Right cardiac atrium (tissue), 5 donors: ENCODE results near the gene TTC39C. TPM values are rescaled to one million over a fixed set of nuclear protein-coding genes. Genes with fewer than 3 reads are reported as not detected.
"Not testable (repeated sequence)": the region's sequence is repeated elsewhere in the genome, so short reads cannot be mapped to it uniquely, and the experiment has no call there.

Experiments
- ATAC-seq, 2 donors: fragments of 200-7000 bp; cut with Tn5 transposase; one replicate each; pipeline versions ENCODE4 v1.8.0 to v1.9.1; 2020; ENCODE audit warnings: moderate library complexity in 2 of 2, mild to moderate bottlenecking in 1 of 2
- DNase-seq, 3 donors: peaks; one replicate each; pipeline ENCODE4 v3.0.0-alpha.2; 2020
- H3K27ac ChIP-seq: one replicate; pipeline ENCODE4 v1.5.1; 2013; ENCODE audit warnings: mild to moderate bottlenecking, low read length, control low read depth, moderate library complexity
- H3K27me3 ChIP-seq: one replicate; pipeline ENCODE4 v1.6.1; 2013; ENCODE audit not compliant: control insufficient read depth, insufficient read depth
- H3K4me1 ChIP-seq: one replicate; pipeline ENCODE4 v1.6.1; 2013; ENCODE audit warnings: low read length; ENCODE audit not compliant: control insufficient read depth, insufficient read depth
- H3K4me3 ChIP-seq: one replicate; pipeline ENCODE4 v1.5.1; 2013; ENCODE audit warnings: low read length, control low read depth
- H3K9me3 ChIP-seq: one replicate; pipeline ENCODE4 v1.6.1; 2013; ENCODE audit warnings: low read length; ENCODE audit not compliant: control insufficient read depth
- WGBS: extraction: QIAGEN DNeasy Blood & Tissue Kit; methylation state at CpG from one replicate; pipeline ENCODE4 v1.1.7; 2013; 5-methylcytosine and 5-hydroxymethylcytosine counted together
- intact Hi-C, 4 donors: fragments of 100-400 bp; cut with DNase I; formaldehyde crosslinking; loops; one replicate each; pipeline versions ENCODE4 v1.11.0 to v1.14.0; 2022 to 2023
- polyA plus RNA-seq: library from polyadenylated mRNA; stranded (reverse); fragments of 200-250 nt; gene quantifications from one replicate; pipeline ENCODE4 v1.2.3, GENCODE V29; 2013
- total RNA-seq, 4 donors: library from RNA; stranded (reverse); fragmentation: NEBNext Ultra II Directional; extraction: Animal tissue kit (Norgen Biotek cat#: 25700); gene quantifications; one replicate each; pipeline ENCODE4 v1.2.1, GENCODE V29; 2021
- donor health status: healthy with polysubstance abuse.
- donor health status: DM: no; HTN: yes; CAD: no.
- donor health status: DM: no; HTN: no; CAD: no.
- donor health status: DM: no; HTN: yes; CAD: no; lungs with severe emphysema.
- donor health status: DM: yes; HTN: yes; CAD: no.

The TTC39C gene
- total and polyA plus RNA-seq, 5 donors = 2.8 to 11.0 (median 5.4) TPM

DNA sequence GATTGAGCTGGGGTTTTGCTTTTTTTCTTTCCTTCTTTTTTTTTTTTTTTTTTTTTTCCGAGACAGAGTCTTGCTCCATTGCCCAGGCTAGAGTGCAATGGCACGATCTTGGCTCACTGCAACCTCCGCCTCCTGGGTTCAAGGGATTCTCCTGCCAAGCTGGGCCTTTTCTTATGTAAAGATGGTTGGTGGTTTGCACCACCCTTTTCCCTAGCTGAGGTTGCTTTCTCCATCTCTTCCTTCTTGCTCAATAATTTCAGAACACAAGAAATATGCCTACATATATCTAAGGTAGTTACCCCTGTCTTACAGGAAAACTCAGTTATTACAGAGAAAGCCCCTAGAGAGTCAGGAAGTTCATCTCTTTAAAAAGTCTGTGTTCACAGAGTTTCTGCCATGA lies 7.0 kb downstream of the TTC39C start:
- DNase-seq = no peak
- no peaks in the 10 kb centered on the region for H3K4me1 ChIP-seq
- H3K9me3 ChIP-seq = no peaks in the 10 kb centered on the region
- no peak overlapping the region for H3K4me3 ChIP-seq
- no peak for ATAC-seq
- no peak overlapping the region for H3K27ac ChIP-seq
- intact Hi-C loops = loop anchor here in 1 of 4 donors (10.0 kb wide), 1 partner anchor 93 kb away; no protein-coding TSS in a partner anchor
- H3K27me3 ChIP-seq = no peaks in the 10 kb centered on the region
- WGBS = 82% methylated on average over 3 of the region's 3 CpGs

DNA sequence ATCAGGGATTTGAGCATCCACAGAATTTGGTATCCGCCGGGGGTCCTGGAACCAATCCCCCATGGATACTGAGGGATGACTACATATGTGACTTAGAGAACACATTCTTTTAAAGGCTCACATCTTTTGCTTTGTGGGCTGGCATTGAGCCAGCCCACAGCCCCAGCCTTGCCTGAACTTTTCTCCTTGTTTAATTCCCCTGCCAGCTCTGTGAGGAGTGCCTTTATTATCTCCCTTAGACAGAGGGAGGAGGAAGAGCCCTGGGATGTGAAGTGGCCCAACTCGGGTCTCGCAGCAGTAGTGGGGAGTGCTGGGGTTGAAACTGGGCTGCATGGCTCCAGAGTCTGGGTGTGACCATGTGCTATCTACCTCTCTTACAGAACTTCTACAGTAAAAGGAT lies 7.6 kb downstream of the TTC39C start:
- peak in 1 of 2 donors; percentile 27 for ATAC-seq
- 68% methylated on average over 4 of the region's 4 CpGs for WGBS

DNA sequence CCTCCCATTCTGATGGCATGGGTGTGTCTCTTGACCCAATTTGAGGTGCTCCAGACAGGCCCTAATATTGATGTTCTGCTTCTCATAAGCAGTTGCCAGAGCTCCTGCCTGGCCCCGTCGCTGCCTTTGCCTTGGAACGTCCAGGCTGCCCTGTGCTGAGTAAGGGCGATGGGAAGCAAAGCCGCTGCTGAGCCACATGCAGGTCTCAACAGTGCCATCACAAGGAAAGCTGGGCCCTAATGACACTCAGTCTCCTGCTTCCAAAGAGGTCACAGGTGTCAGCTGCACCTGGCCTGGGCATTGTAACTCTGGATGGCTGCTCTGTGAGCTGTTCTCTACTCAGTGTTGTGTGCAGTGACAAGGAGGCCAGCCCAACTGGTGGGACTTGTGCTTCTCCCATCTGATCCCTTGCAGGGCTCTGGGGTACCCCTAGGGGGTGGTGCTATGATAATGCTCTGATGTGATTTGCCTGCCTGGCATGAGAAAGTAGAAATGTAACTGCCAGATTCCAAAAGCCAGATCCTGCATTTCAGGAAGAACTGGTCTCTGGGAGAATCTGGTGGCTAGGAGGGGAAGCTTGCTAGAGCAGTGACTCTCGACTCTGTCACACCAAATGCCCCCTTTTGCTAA lies 8.7 kb downstream of the TTC39C start:
- Histone ChIP-seq H3K4me3 (no peak overlapping the region), H3K27ac (no peak overlapping the region), H3K9me3 (no peaks in the 10 kb centered on the region), H3K27me3 (no peaks in the 10 kb centered on the region), H3K4me1 (no peaks in the 10 kb centered on the region)
- WGBS = 95% methylated on average over 6 of the region's 6 CpGs
- DNase-seq = no peak
- intact Hi-C loops = loop anchor here in 1 of 4 donors (10.0 kb wide), 1 partner anchor 92 kb away; no protein-coding TSS in a partner anchor
- no peak for ATAC-seq

More for the DNA sequence above, 7.6 kb downstream of the TTC39C start:
- DNase-seq = no peak
- no peaks in the 10 kb centered on the region for H3K27me3 ChIP-seq
- H3K9me3 ChIP-seq = no peaks in the 10 kb centered on the region
- no peak overlapping the region for H3K27ac ChIP-seq
- no peak overlapping the region for H3K4me3 ChIP-seq
- intact Hi-C loops = loop anchor here in 1 of 4 donors (10.0 kb wide), 1 partner anchor 93 kb away; no protein-coding TSS in a partner anchor
- no peaks in the 10 kb centered on the region for H3K4me1 ChIP-seq

DNA sequence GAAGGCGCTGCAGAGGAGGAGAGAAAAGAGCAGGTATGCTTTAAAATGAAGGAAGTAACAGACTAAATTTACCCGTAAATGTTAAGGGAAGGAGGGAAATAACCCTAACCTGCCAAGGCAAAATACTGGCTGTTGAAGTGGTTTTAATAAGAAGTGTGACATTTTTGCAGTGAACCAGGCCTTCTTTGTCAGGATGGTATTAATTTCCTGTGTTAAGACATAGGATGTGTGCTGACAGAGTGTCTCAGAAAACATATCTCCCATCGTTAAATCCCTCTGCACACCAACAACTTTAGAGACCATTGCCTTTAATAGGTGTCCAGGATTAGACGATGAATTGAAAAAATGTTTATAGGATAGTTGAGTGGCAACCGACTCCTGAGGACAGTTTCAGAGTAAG lies 9.9 kb downstream of the TTC39C start:
- intact Hi-C loops = loop anchor here in 1 of 4 donors (10.0 kb wide), 1 partner anchor 90 kb away; no protein-coding TSS in a partner anchor
- H3K4me1 ChIP-seq = no peaks in the 10 kb centered on the region
- ATAC-seq (no peak), DNase-seq (no peak)
- no peaks in the 10 kb centered on the region for H3K9me3 ChIP-seq
- no peak overlapping the region for H3K4me3 ChIP-seq
- H3K27ac ChIP-seq = no peak overlapping the region
- no peaks in the 10 kb centered on the region for H3K27me3 ChIP-seq
- WGBS = 86% methylated on average over 5 of the region's 5 CpGs

DNA sequence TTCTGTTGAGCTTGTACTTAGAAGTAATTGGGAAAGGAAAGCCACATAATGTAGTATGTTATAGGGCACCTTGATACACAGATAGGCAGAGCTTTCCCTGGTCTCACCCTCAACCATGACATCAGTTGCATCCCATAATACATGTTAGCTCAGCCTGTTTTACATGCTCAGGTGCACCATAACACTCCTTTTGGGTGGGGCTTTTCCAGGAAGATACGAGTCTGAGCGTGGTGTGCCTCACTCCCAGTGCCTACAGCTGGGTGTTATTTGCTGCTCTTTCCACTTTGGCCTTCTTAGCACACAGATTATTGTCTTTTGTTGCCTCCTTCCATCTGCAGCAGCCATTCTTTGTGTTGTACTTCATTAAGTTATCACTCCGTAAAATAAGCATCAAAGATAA lies 11.9 kb downstream of the TTC39C start:
- 94% methylated on average over 3 of the region's 3 CpGs for WGBS
- H3K27me3 ChIP-seq = no peaks in the 10 kb centered on the region
- DNase-seq = no peak
- no peak overlapping the region for H3K27ac ChIP-seq
- no peak overlapping the region for H3K4me3 ChIP-seq
- no peaks in the 10 kb centered on the region for H3K4me1 ChIP-seq
- H3K9me3 ChIP-seq = no peaks in the 10 kb centered on the region
- ATAC-seq = no peak
- intact Hi-C loops = loop anchor here in 1 of 4 donors (10.0 kb wide), 1 partner anchor 88 kb away; no protein-coding TSS in a partner anchor

DNA sequence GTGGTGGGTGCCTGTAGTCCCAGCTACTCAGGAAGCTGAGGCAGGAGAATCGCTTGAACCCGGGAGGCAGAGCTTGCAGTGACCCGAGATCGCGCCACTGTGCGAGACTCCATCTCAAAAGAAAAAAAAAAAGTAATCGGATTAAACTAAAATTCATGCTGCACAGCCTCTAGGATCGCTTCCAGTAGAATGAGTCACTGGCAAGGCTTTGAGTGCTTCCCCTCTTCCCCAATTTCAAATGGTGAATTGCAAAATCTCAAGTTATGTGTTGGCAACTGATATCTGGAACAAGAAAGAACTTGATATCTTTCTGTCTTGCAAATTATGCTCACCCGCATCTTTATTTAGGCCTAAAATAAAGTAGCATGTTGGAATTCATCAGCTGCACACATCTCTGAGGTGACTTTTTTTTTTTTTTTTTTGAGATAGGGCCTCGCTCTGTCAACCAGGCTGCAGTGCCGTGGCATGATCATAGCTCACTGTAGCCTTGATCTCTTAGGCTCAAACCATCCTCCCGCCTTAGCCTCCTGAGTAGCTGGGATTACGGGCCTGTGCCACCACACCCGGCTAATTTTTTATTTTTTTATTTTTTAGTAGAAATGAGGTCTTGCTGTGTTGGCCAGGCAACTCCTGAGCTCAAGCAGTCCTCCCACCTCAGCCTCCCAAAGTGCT lies 12.7 kb downstream of the TTC39C start:
- Histone ChIP-seq H3K4me3 (no peak overlapping the region), H3K9me3 (no peaks in the 10 kb centered on the region), H3K27ac (peak overlapping the region; percentile 36), H3K27me3 (no peaks in the 10 kb centered on the region), H3K4me1 (no peaks in the 10 kb centered on the region)
- intact Hi-C loops = loop anchor here in 1 of 4 donors (10.0 kb wide), 1 partner anchor 88 kb away; no protein-coding TSS in a partner anchor
- 61% methylated on average over 14 of the region's 14 CpGs for WGBS
- peak; percentile 75 to 81 for ATAC-seq
- peak; percentile 74 to 83 (median 76) for DNase-seq

DNA sequence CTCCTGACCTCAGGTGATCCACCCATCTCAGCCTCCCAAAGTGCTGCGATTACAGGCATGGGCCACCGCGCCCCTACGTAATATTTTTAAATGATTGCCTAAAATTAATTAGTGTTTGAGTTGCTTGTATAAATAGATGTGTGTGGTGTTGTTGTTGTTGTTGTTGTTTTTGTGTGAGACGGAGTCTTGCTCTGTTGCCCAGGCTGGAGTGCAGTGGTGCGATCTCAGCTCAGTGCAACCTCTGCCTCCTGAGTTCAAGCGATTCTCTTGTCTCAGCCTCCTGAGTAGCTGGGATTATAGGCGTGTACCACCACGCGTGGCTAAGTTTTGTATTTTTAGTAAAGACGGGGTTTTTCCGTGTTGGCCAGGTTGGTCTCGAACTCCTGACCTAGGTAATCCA lies 14.4 kb downstream of the TTC39C start:
- H3K4me1 ChIP-seq, DNase-seq, ATAC-seq, H3K4me3 ChIP-seq, H3K27ac ChIP-seq, H3K9me3 ChIP-seq, H3K27me3 ChIP-seq: not testable (repeated sequence)
- WGBS = 97% methylated on average over 13 of the region's 13 CpGs
- intact Hi-C loops = loop anchor here in 1 of 4 donors (10.0 kb wide), 1 partner anchor 86 kb away; no protein-coding TSS in a partner anchor

DNA sequence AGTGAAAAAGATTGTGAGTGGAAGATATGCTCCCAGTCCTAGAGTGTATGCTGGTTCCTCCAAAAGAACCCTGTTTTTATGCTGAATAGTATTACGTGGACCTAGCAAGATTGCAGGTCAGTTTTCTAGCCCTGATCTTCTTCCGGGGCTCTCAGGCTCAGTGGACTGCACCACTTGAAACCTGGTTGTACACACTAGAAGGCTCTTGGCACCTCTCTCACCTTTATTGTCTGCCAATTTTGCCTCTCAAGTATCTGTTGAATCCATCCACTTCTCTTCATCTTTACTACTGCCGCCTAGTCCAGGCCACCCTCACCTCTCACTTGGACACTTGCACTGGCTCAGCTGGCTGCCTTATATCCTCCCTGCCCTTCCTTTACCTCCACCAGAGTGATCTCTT lies 16.8 kb downstream of the TTC39C start:
- DNase-seq (no peak), ATAC-seq (no peak)
- no peak overlapping the region for H3K27ac ChIP-seq
- no peaks in the 10 kb centered on the region for H3K9me3 ChIP-seq
- 80% methylated on average over 3 of the region's 3 CpGs for whole genome bisulfite sequencing
- H3K27me3 ChIP-seq = no peaks in the 10 kb centered on the region
- intact Hi-C loops = no loop called here
- H3K4me3 ChIP-seq = no peak overlapping the region
- H3K4me1 ChIP-seq = no peaks in the 10 kb centered on the region

DNA sequence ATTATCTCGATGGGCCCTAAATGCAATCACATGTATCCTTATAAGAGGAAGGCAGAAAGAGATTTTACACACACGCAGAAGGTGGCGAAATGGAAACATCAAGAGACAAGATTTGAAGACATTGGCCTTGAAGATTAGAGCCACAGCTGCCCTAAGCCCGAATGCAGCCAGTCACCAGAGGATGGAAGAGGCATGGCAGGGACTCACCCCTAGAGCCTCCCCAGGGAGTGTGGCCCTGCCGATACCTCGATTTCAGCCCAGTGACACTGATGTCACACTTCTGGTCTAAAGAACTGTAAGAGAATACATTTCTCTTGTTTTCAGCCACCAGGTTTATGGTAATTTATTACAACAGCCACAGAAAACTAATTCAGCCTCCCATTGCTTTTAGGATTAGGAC lies 17.4 kb downstream of the TTC39C start:
- WGBS = 86% methylated on average over 6 of the region's 6 CpGs
- no peak for DNase-seq
- H3K27me3 ChIP-seq = no peaks in the 10 kb centered on the region
- no peak overlapping the region for H3K4me3 ChIP-seq
- no peak for ATAC-seq
- no peaks in the 10 kb centered on the region for H3K4me1 ChIP-seq
- intact Hi-C loops = no loop called here
- H3K27ac ChIP-seq = no peak overlapping the region
- H3K9me3 ChIP-seq = no peaks in the 10 kb centered on the region

DNA sequence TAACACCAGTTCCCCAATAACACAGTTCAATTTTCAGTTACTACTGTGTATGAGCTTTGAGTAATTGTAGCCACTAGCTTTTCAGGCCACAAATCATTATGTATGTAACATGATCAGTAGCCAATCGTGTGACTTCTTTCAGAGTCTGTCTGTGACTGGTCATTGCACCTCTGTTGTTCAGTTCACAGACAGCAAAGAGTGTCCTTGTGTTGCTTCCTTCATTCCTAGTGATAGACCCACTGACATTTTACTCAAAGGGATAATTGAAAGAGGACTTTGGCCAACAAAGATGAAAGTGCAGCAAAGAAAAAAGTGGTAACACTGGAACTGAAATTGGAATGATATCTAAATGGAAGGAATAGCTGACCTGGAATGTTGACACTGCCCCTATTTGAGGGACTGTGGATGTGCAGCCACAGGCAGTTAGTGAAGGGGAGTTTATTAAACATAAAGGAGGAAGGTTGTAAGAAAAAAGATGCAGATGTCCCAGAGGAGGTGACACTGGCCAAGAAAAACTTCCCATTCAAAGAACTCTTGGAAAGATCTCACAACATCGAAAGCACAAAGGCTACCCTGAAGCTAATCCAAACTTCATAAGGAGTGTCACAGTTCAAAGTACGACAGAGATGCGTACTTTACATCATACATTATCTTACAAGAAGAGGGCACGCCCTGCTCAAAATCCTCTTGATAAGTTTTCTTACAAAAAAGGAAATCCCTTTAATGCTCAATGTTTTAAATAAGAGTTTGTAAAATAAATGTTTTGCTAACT lies 19.3 kb downstream of the TTC39C start:
- 67% methylated on average over 5 of the region's 5 CpGs for WGBS
- ATAC-seq (peak; percentile 29 to 69), DNase-seq (no peak)
- Histone ChIP-seq H3K27me3 (no peaks in the 10 kb centered on the region), H3K9me3 (no peaks in the 10 kb centered on the region), H3K27ac (no peak overlapping the region), H3K4me3 (no peak overlapping the region), H3K4me1 (no peaks in the 10 kb centered on the region)
- intact Hi-C loops = no loop called here

DNA sequence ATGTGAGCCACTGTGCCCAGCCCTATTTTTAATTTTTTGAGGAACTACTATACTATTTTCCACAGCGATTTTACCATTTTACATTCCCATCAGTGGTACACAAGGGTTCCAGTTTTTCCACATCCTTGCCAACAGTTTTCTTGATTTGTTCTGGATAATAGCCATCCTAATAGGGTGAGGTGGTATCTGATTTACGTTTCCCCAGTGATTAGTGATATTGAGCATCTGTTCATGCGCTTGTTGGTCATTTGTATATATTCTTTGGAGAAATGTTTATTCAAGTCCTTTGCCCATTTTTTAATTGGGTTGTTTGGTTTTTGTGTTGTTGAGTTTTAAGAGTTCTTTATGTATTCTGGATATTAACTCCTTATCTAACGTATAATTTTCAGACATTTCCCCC lies 20.8 kb downstream of the TTC39C start:
- no peaks in the 10 kb centered on the region for H3K4me1 ChIP-seq
- no peaks in the 10 kb centered on the region for H3K9me3 ChIP-seq
- intact Hi-C loops = no loop called here
- no peak overlapping the region for H3K27ac ChIP-seq
- WGBS = 91% methylated on average over 4 of the region's 4 CpGs
- H3K4me3 ChIP-seq = no peak overlapping the region
- no peak for DNase-seq
- no peak for ATAC-seq
- H3K27me3 ChIP-seq = no peaks in the 10 kb centered on the region
